HUES48 (cell line): ENCODE results near the gene CCNL1.

Experiments used
- H3K27ac ChIP-seq: one replicate; pipeline ENCODE4 v1.7.0; 2013; ENCODE audit warnings: low read depth, low read length, inconsistent platforms
- H3K27me3 ChIP-seq: 2 replicates; pipeline ENCODE4 v1.6.1; 2013; ENCODE audit warnings: mild to moderate bottlenecking, low read length; ENCODE audit not compliant: control insufficient read depth, insufficient read depth
- H3K36me3 ChIP-seq: 2 replicates; pipeline ENCODE4 v1.6.1; 2013; ENCODE audit warnings: low read length; ENCODE audit not compliant: control insufficient read depth, insufficient read depth
- H3K4me1 ChIP-seq: 2 replicates; pipeline ENCODE4 v1.6.1; 2013; ENCODE audit warnings: mild to moderate bottlenecking, low read length; ENCODE audit not compliant: control insufficient read depth, insufficient read depth
- H3K4me3 ChIP-seq: 2 replicates; pipeline ENCODE4 v1.5.1; 2013; ENCODE audit warnings: mild to moderate bottlenecking, low read depth, low read length
- H3K9ac ChIP-seq: 2 replicates; pipeline ENCODE4 v1.6.1; 2013; ENCODE audit warnings: mild to moderate bottlenecking, low read depth, low read length, moderate library complexity
- H3K9me3 ChIP-seq: 2 replicates; pipeline ENCODE4 v1.6.1; 2013; ENCODE audit warnings: low read length; ENCODE audit not compliant: control insufficient read depth, insufficient read depth

Gene CCNL1

DNA sequence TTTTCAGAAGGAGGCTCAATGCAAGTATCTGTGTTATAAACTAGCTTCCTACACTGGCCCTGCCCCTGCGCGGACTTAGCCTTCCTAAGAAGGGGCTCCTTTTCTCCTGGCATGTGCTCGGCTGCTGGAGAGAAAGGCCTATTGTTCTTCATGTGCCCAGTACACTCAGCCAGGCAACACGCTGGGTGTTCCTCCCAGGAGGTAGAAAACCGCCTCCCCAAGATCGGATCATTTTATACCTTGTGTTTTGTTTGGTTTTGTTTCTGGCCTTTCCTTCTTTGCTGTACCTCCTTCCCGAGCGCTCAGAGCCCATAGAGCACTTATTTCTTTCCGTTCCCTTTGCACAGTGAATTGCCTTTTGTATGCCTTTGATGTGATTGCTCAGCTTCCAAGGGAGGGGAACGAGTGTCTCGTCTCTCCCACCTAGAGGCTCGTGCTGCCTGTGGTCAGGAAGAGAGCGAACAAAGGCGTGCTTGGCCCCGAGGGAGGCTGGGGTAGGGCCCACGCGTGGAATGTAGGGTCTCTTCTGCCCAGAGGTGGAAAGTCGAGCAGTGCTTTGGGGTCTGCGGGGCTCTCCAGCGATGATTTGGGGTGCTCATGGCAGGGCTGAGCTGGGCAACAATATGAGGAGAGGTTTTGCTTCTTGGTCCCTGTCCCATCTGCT is 30.0 kb downstream of the CCNL1 start:
- no peaks in the 10 kb centered on the region for H3K9me3 ChIP-seq
- H3K27ac ChIP-seq, result peak overlapping the region; percentile 92
- peaks cover 4% of the 10 kb centered on the region for H3K27me3 ChIP-seq
- H3K36me3 ChIP-seq, result no peaks in the 10 kb centered on the region
- H3K4me3 ChIP-seq, result peak overlapping the region; percentile 51
- peaks cover 24% of the 10 kb centered on the region for H3K4me1 ChIP-seq
- H3K9ac ChIP-seq, result peak overlapping the region; percentile 63

DNA sequence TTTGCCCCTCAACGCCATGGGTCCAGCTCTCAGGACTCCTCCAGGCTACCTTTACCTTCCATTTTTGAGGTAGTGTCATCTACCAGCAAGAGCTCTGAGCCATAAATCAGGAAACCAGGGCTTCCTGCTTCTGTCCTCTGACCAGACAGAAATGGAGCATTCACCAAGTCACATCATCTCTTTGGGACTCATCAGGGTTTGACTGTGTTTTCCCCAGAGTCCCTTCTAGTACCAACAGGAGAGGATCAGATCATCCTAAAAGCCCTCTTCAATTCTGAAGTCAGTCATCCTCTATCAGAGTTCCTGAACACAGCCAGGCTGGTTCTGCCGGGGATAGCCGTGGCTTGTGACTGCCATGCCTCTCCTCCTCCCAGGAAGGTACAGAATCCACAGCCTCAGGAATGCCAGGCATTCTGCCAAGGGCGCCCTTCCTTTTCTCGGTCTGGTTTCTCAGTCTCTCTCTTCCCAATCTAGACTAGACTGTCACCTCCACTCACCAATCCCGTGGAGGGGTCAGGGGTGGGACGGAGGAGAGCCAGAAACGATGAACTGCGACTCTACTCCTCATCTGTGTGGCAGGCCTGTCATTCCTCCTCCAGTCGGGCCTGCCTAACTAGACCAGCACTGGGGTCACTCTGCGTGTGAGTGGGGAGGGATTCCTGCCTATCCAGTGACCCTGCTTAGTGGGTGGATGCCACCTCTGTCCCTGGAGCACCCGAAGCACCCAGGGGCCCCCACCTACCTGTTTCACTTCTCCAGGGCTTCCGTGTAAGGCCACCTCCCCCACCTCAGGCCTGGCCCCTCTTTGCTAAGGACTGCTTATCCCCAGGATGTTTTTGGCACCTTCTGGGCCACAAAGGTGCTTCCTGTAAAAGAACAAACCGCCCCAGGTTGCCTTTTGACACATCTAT is 30.9 kb downstream of the CCNL1 start:
- peak overlapping the region; percentile 92 for H3K27ac ChIP-seq
- H3K27me3 ChIP-seq, result peaks cover 4% of the 10 kb centered on the region
- no peak overlapping the region for H3K9ac ChIP-seq

DNA sequence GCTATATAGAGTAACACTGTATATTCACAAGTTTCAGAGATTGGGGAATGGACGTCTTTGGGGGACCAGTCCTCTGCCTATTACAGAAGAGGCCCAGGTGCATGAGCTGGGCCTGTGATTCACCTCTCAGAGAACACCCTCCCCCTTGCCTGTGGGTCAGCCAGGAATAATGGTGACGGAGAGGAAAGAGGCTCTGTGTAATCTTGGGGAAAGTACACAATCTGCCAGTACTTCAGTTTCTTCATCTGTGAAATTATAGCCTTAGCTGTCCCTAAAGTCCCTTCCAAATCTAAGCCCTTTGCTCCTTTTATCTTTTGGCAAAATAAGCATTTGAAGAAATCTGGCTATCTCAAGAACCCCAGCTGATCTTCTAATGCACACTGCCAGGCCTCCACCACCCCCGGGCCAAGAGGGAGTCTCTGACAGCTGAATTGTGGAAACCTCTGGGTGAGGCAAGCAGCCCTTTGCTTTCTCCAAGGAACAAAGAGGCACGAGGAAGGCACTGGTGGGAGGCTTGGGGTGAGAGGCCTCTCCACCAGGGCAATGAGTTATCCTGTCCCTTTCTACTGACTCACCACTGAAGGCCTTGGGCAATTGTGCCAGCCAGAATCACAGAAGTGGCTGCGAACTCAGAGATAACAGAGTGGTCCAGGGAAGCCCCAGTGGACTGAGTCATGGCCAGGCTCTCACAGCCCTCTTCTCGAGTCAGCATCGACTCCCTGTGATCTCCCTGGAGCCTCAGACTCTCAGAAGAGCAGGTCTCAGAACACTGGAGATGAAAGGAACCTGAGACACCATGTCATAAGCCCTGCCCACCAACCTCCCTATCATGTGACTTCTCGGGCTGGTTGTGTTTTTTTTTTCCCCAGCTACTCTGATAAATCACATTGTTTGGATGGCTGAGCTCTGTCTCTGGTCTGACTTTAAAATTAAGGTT is 31.8 kb downstream of the CCNL1 start:
- H3K4me3 ChIP-seq, result no peak overlapping the region
- H3K9me3 ChIP-seq, result no peaks in the 10 kb centered on the region
- H3K36me3 ChIP-seq, result no peaks in the 10 kb centered on the region
- peaks cover 4% of the 10 kb centered on the region for H3K27me3 ChIP-seq
- H3K4me1 ChIP-seq, result peaks cover 24% of the 10 kb centered on the region
- no peak overlapping the region for H3K9ac ChIP-seq
- H3K27ac ChIP-seq, result peak overlapping the region; percentile 77

More for the DNA sequence above, 30.9 kb downstream of the CCNL1 start:
- no peaks in the 10 kb centered on the region for H3K9me3 ChIP-seq
- H3K36me3 ChIP-seq, result no peaks in the 10 kb centered on the region
- H3K4me3 ChIP-seq, result no peak overlapping the region
- peaks cover 24% of the 10 kb centered on the region for H3K4me1 ChIP-seq

DNA sequence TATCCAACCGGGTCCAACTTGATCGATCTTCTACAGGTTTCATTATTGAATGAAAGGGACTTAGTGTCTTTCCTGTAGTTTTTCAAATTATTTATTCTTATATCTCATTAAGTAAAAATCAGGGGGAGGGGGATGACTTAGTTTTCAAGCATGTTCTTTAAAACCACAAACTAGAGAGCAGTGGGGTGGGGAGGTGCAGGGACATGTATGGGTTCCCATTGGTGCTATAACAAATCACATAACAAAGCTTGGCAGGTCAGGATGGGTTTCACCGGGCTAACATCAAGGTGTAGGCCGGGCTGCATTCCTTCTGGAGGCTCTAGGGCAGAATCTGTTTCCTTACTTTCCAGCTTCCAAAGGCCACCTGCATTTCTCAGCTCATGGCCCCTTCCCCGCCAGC is 32.7 kb downstream of the CCNL1 start:
- Histone ChIP-seq H3K27ac (no peak overlapping the region), H3K9me3 (no peaks in the 10 kb centered on the region), H3K4me1 (peaks cover 24% of the 10 kb centered on the region)

DNA sequence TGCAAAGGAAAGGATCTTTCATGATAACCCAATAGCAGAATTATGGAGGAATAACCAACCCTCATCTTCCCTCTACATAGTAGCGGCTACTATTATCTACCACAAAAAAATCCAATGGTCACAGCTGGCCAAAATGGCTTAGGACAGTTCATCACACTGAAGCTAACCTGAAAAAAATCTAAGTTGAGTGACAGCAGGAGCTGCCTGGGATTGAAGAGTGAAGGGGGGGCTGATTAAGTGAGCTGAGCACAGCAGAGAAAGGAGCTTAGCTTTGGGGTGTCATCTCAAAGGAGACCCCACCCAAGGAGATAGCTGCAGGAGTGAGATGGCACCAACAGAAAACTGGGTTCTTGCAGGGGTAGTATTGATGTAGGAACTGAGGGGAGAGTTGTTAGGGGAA is 33.6 kb downstream of the CCNL1 start:
- Histone ChIP-seq H3K9ac (no peak overlapping the region), H3K36me3 (no peaks in the 10 kb centered on the region), H3K27ac (no peak overlapping the region), H3K9me3 (no peaks in the 10 kb centered on the region), H3K4me3 (no peak overlapping the region), H3K4me1 (peaks cover 26% of the 10 kb centered on the region), H3K27me3 (peaks cover 4% of the 10 kb centered on the region)

More for the DNA sequence above, 32.7 kb downstream of the CCNL1 start:
- no peak overlapping the region for H3K4me3 ChIP-seq
- H3K9ac ChIP-seq, result no peak overlapping the region
- H3K27me3 ChIP-seq, result peaks cover 4% of the 10 kb centered on the region
- H3K36me3 ChIP-seq, result no peaks in the 10 kb centered on the region

DNA sequence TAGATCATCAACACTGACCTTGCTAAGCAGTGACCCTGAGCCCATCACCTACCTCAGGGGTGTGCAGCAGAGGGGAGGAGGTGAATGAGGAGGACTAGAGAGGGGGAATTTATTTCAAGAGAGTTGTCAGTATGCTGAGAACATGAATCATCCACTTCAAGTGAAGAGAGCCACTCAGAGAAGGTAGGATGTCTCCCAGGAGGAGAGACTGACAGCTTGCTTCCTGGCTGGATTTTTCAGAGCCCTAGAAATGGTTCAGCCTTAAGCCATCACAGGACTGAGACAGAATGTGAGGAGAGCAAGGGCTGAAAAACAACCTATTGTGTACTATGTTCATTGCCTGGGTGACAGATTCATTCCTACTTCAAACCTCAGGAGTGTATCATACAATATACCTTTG is 34.8 kb downstream of the CCNL1 start:
- Histone ChIP-seq H3K4me3 (no peak overlapping the region), H3K4me1 (peaks cover 18% of the 10 kb centered on the region), H3K36me3 (no peaks in the 10 kb centered on the region), H3K9me3 (no peaks in the 10 kb centered on the region), H3K9ac (no peak overlapping the region), H3K27ac (no peak overlapping the region), H3K27me3 (peaks cover 4% of the 10 kb centered on the region)

DNA sequence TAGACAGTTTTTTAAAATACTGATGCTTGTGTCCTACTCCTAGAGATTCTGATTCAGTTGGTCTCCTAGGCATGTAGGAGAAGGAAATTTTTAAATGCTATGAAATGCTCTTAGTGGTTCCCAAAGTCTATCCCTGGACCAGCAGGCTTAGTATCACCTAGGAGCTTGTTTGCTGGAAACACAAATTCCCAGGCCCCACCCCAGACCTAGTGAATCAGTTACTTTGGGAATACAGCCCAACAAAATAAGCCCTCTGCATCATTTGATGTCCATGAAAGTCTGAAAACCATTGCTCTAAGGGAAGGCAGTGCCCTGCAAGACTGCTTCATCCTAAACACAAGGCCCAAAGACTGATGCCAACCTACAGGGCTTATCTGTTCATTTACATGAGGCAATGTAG is 36.3 kb downstream of the CCNL1 start:
- no peaks in the 10 kb centered on the region for H3K27me3 ChIP-seq
- H3K9ac ChIP-seq, result no peak overlapping the region
- no peaks in the 10 kb centered on the region for H3K36me3 ChIP-seq
- no peak overlapping the region for H3K27ac ChIP-seq
- 0 out of 2 replicates have a peak, but pooled peaks cover 4% of the 10 kb centered on the region for H3K4me1 ChIP-seq
- H3K9me3 ChIP-seq, result no peaks in the 10 kb centered on the region
- H3K4me3 ChIP-seq, result no peak overlapping the region

DNA sequence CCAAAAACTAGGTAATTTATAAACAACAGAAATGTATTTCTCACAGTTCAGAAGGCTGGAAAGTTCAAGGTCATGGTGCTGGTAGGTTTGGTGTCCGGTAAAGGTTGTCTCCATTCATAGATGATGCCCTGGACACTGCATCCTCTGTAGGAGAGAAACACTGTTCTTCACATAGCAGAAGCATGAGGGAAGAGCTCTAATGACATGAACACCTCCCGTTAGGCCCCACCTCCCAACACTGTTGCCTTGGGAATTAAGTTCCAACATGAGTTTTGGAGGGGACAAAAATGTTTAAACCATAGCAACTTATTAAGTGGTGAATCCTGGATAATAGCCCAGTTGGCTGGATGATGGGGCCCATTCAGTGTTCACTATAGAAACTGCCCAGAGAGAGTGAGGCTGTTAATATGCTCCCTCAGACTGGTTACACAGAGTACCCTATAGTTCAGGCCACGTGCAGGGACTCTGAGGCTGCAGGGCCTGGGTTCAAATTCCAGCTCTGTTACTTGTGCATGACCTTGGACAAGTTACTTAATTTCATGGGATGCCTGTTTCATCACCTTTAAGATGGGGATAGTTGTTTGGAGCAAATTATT is 37.0 kb downstream of the CCNL1 start:
- H3K4me3 ChIP-seq, result no peak overlapping the region
- H3K4me1 ChIP-seq, result 0 out of 2 replicates have a peak, but pooled peaks cover 4% of the 10 kb centered on the region

DNA sequence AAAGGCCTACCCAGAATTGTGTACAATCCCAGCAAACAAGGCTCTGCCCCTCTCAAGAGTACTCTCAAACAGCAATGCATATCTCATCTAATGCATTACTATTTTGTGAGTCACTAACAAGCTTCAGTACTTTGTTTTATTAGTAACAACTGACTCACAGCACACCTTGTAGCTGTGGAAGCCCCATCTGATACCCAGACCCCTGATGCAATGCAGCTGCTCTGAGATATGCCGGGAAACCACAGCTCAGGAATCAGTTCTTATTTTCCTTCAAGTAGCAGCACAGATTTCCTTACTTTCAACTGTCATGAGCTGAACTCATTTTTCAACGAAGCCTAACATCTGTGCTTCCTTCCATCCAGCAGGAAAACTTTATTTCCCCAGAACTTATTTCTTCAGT is 37.8 kb downstream of the CCNL1 start:
- no peak overlapping the region for H3K4me3 ChIP-seq
- 0 out of 2 replicates have a peak, but pooled peaks cover 4% of the 10 kb centered on the region for H3K4me1 ChIP-seq
- no peaks in the 10 kb centered on the region for H3K36me3 ChIP-seq
- H3K9ac ChIP-seq, result no peak overlapping the region
- no peaks in the 10 kb centered on the region for H3K9me3 ChIP-seq
- H3K27ac ChIP-seq, result no peak overlapping the region
- H3K27me3 ChIP-seq, result no peaks in the 10 kb centered on the region

More for the DNA sequence above, 37.0 kb downstream of the CCNL1 start:
- Histone ChIP-seq H3K9ac (no peak overlapping the region), H3K27me3 (no peaks in the 10 kb centered on the region), H3K36me3 (no peaks in the 10 kb centered on the region), H3K27ac (no peak overlapping the region), H3K9me3 (no peaks in the 10 kb centered on the region)

DNA sequence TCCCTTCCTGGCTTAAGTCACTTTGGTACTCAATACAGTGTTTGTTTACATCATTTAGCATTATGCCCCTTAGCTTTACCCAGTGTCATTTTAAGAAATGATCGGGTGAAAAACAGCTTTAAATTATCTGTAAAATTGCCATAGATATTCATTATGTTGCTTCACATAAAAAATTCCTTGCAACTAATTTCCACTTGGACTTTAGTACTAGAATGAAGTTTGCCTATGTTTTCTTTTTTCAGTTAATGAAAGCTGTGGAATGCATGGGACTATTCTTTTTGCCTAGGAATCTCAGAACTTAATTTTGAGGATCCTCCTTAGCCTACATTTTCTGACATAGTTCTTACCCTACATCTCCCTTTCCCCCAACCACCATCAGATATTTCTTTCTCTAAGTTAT is 38.4 kb downstream of the CCNL1 start:
- Histone ChIP-seq H3K36me3 (no peaks in the 10 kb centered on the region), H3K9me3 (no peaks in the 10 kb centered on the region), H3K4me3 (no peak overlapping the region), H3K27ac (no peak overlapping the region), H3K27me3 (no peaks in the 10 kb centered on the region), H3K4me1 (0 out of 2 replicates have a peak, but pooled peaks cover 4% of the 10 kb centered on the region), H3K9ac (no peak overlapping the region)
